GM12891 (cell line): ENCODE measurements around the gene MEPCE.
"Not testable (repeated sequence)": the region's sequence is repeated elsewhere in the genome, so short reads cannot be mapped to it uniquely, and the experiment has no call there.

Source experiments
- POLR2A ChIP-seq: IDR thresholded peaks from 2 replicates; pipeline ENCODE4 v1.6.1; 2011; ENCODE audit warnings: low read depth, low read length, control low read depth
- POLR2AphosphoS5 ChIP-seq: IDR thresholded peaks from 2 replicates; pipeline ENCODE4 v1.6.1; 2011; ENCODE audit warnings: low read depth, low read length, control low read depth
- SPI1 ChIP-seq: IDR thresholded peaks from 2 replicates; pipeline ENCODE4 v1.6.1; 2011; ENCODE audit warnings: low read depth, low read length, control low read depth
- TAF1 ChIP-seq: IDR thresholded peaks from 2 replicates; pipeline ENCODE4 v1.6.1; 2011; ENCODE audit warnings: low read depth, low read length, control low read depth

DNA sequence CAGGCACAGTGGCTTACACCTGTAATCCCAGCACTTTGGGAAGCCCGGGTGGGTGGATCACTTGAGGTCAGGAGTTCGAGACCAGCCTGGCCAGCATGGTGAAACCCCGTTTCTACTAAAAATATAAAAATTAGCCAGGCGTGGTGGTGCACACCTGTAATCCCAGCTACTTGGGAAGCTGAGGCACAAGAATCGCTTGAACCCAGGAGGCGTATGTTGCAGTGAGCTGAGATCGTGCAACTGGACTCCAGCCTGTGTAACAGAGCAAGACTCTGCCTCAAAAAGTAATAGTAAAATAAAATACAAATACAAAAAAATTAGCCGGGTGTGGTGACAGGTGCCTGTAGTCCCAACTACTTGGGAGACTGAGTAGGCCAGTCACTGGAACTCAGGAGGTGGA lies 9.1 kb downstream of the MEPCE start:
- not testable (repeated sequence) for TF ChIP-seq POLR2A, POLR2AphosphoS5, SPI1, TAF1
